Measurements from ENCODE around the gene KHK.

Gene KHK

DNA sequence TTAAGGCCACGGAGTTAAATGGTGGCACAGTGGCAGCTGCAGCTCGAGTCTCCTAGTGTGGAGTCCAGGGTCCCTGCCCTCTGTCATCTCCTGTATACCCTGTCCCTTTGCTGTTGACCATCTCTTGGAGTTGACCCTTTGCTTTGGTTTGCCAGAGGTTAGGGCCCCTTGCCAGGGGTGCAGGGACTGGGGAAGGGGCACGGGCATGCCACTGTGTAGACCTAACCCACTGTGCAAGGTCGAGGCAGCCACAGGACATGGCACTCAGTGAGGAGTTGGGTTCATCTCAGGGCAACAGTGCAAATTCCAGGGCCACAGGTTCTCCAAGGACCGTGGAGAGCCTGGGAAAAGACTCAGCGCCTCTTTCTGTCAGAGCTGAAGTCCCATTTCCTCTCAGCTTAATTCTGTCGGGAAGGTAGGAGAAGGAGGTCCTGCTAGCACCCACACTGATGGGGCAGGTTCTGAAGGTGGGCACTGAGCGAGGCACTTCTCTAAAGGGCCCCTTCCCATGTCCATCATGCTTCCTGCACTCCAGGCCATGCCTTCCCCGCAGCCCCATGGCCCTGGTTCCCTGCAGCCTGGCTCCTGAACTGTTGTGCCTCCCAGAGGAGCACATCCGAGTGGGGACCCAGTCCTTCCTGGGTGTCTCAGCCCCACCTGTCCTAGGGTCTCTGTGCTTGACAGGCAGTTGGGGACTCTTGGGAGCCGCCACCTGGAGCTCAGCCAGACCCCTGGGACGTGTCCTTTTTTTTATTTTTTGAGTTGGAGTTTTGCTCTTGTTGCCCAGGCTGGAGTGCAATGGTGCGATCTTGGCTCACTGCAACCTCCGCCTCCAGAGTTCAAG lies 2.8 kb downstream of the KHK start:
- H3K36me3 ChIP-seq (ENCODE audit: insufficient read depth, insufficient read length, low read length): no peaks in the 10 kb centered on the region
- TF ChIP-seq SUZ12 (IDR thresholded peaks at IDR 0.05; ENCODE audit: extremely low read depth, insufficient read depth, insufficient read length) (no peak), YY1 (IDR thresholded peaks at IDR 0.05; ENCODE audit: insufficient read depth, insufficient read length) (no peak), ZNF274 (IDR thresholded peaks at IDR 0.05; ENCODE audit: low read depth, low read length) (no peak)
- no peaks in the 10 kb centered on the region for H3K9me3 ChIP-seq (ENCODE audit: insufficient read depth, low read length)
- peaks cover 12% of the 10 kb centered on the region for H3K4me1 ChIP-seq (ENCODE audit: insufficient read depth, insufficient read length)
- DNase-seq (ENCODE audit: low read depth, low spot score): no peak
- H3K9ac ChIP-seq (ENCODE audit: insufficient read length, low read depth): no peak overlapping the region
- no peak overlapping the region for H3K4me3 ChIP-seq (ENCODE audit: insufficient read length, low read depth)
- peaks cover 11% of the 10 kb centered on the region for H3K27me3 ChIP-seq (ENCODE audit: insufficient read depth, insufficient read length)

DNA sequence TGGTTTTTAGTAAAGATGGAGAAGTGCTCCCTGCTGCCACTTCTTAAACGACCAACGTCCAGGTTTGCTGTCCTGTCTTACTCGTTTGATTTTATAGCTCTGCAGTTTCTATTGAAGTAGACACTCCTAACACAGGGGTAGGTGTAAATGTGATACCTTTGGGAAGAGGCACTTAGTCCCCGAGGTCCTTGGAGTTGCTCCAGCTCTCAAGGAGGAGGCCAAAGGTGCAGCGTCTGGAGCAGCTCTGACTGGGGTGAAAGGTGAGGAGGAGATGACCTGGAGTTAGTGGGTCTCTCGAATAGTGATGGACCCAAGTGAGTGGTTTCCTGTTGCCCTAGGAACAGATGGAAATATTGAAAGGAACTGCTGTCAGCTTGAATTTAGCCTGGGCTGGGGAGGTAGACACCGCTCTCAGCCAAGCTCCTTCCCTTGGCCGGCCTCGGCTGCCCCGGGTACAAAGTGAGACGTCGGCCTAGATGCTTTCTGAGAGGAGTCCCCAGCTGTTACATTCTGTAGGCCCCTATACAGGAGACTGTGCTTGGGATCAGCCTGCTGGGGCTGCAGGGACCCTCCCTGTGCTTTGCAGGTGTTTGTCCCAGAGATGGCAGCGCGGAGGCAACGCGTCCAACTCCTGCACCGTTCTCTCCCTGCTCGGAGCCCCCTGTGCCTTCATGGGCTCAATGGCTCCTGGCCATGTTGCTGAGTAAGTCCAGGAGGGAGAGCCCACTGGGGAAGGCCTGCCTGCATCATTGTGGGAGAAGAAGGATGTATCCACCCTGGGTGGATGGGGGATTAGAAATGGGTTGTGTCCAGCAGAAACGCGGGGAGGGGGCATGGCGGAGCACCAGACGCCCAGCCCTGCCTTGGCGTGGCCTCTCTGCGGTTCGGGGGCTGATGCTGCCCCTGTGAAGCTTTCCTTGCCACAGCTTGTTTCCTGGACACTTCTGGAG lies 5.4 kb downstream of the KHK start:
- no peaks in the 10 kb centered on the region for H3K36me3 ChIP-seq (ENCODE audit: insufficient read depth, insufficient read length, low read length)
- peaks cover 8% of the 10 kb centered on the region for H3K27me3 ChIP-seq (ENCODE audit: insufficient read depth, insufficient read length)
- no peak overlapping the region for H3K9ac ChIP-seq (ENCODE audit: insufficient read length, low read depth)
- peaks cover 11% of the 10 kb centered on the region for H3K4me1 ChIP-seq (ENCODE audit: insufficient read depth, insufficient read length)
- TF ChIP-seq YY1 (IDR thresholded peaks at IDR 0.05; ENCODE audit: insufficient read depth, insufficient read length) (no peak), ZNF274 (IDR thresholded peaks at IDR 0.05; ENCODE audit: low read depth, low read length) (no peak), SUZ12 (IDR thresholded peaks at IDR 0.05; ENCODE audit: extremely low read depth, insufficient read depth, insufficient read length) (no peak)
- H3K4me3 ChIP-seq (ENCODE audit: insufficient read length, low read depth): no peak overlapping the region
- no peak for DNase-seq (ENCODE audit: low read depth, low spot score)
- no peaks in the 10 kb centered on the region for H3K9me3 ChIP-seq (ENCODE audit: insufficient read depth, low read length)

DNA sequence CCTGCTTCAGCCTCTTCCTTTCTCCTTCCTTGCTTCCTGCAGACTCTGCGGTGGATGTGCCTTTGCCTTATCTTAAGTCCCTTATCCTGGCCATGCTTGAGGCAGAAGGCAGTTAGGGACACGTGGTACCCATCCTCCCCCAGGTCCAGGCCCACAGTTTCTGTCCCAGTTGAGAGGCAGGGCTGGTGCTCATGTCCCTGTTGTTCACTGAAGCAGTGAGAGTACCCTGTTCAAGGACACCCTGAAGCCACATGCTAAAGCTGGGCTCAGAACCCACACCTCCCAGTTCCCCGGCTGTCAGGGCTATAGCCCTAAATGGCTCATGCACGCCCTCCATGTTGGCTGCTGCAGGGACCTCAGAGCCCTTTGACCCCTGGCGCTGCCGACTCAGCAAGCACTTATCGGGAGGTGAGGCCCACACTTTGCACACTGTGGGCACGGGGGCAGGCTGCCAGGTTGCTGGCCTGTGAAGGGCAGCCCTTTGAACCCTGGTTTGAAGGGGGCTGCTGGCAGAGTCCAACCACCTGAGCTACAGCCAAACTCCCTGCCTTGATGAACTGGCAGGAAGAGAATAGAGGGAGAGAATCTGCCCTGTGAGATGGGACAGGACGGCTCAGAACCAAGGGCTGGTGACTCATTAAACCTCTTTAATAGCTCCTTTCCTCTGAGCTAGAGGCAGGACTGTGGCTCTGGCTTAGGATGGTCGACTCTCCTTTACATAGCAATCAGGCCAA lies 6.3 kb downstream of the KHK start:
- Histone ChIP-seq H3K27me3 (ENCODE audit: insufficient read depth, insufficient read length) (no peaks in the 10 kb centered on the region), H3K9ac (ENCODE audit: insufficient read length, low read depth) (no peak overlapping the region), H3K36me3 (ENCODE audit: insufficient read depth, insufficient read length, low read length) (no peaks in the 10 kb centered on the region)

DNA sequence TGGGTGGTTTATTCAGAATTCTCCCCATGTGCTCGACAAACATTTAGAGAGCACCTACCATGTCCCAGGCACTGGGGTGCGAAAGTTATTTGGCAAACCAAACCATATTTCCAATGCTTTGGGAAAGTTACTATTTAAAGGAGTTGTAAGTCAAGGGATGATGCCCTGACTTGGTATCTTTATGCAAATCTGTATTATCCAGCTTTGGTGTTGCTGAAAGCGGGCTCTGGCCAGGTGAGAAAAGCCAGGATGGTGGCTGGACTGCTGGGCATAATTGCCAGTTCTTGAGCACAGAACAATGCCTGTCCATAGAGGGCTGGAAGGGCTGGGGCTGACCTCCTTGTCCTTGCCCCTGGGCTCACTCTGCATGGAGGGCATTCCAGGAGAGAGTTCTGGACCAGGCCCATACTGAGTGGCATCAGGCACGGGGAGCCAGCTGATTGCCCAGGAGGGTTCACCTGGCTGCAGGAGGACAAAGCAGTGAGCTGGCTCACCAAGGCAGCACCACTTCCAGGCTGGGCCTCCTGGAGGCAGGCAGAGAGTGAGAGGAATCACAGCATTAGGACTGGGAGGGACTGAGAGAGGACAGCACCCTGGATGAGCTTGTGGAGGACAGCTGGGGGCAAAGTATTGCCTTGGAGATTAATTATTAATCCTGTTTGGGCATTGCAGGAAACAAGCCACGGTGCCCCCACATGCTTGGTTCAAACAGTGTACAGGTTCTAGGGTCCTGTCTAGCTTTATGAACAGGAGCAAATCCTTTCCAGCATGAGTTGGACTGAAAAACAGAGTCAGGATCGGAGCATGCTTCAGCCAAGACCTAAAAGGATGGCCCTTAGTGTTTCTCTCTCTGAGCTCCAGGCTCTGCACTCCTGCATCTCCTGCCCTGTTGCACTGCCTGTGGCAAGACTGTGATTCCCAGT lies 7.1 kb downstream of the KHK start:
- Histone ChIP-seq H3K9me3 (ENCODE audit: insufficient read depth, low read length) (no peaks in the 10 kb centered on the region), H3K4me3 (ENCODE audit: insufficient read length, low read depth) (no peak overlapping the region), H3K9ac (ENCODE audit: insufficient read length, low read depth) (no peak overlapping the region), H3K4me1 (ENCODE audit: insufficient read depth, insufficient read length) (peaks cover 9% of the 10 kb centered on the region), H3K36me3 (ENCODE audit: insufficient read depth, insufficient read length, low read length) (no peaks in the 10 kb centered on the region), H3K27me3 (ENCODE audit: insufficient read depth, insufficient read length) (no peaks in the 10 kb centered on the region)
- no peak for TF ChIP-seq YY1 (IDR thresholded peaks at IDR 0.05; ENCODE audit: insufficient read depth, insufficient read length)
- no peak for TF ChIP-seq SUZ12 (IDR thresholded peaks at IDR 0.05; ENCODE audit: extremely low read depth, insufficient read depth, insufficient read length)
- TF ChIP-seq ZNF274 (IDR thresholded peaks at IDR 0.05; ENCODE audit: low read depth, low read length): no peak
- no peak for DNase-seq (ENCODE audit: low read depth, low spot score)

More for the DNA sequence above, 6.3 kb downstream of the KHK start:
- DNase-seq (ENCODE audit: low read depth, low spot score): no peak
- TF ChIP-seq SUZ12 (IDR thresholded peaks at IDR 0.05; ENCODE audit: extremely low read depth, insufficient read depth, insufficient read length) (no peak), ZNF274 (IDR thresholded peaks at IDR 0.05; ENCODE audit: low read depth, low read length) (no peak), YY1 (IDR thresholded peaks at IDR 0.05; ENCODE audit: insufficient read depth, insufficient read length) (no peak)
- no peak overlapping the region for H3K4me3 ChIP-seq (ENCODE audit: insufficient read length, low read depth)
- H3K4me1 ChIP-seq (ENCODE audit: insufficient read depth, insufficient read length): peaks cover 9% of the 10 kb centered on the region
- no peaks in the 10 kb centered on the region for H3K9me3 ChIP-seq (ENCODE audit: insufficient read depth, low read length)

DNA sequence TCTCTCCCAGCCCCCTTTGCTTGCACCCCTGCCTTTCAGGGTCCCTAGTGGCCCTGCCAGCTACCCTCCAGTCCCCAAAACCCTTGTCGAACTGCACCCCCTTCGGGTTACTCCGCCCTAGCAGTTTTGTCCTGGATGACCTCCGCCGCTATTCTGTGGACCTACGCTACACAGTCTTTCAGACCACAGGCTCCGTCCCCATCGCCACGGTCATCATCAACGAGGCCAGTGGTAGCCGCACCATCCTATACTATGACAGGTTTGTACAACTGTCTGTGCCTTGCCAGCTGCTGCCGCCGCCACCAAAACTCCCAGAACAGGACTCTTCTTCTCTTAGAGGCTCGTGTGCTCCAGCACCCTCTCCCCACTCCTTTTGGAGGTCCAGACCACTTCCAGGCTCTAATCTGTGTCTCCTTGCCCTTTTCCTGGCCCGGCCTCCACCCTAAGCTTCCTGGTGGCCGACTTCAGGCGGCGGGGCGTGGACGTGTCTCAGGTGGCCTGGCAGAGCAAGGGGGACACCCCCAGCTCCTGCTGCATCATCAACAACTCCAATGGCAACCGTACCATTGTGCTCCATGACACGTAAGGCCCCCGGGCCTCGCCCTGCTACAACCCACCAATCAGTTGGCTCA lies 7.9 kb downstream of the KHK start:
- TF ChIP-seq ZNF274 (IDR thresholded peaks at IDR 0.05; ENCODE audit: low read depth, low read length) (no peak), YY1 (IDR thresholded peaks at IDR 0.05; ENCODE audit: insufficient read depth, insufficient read length) (no peak), SUZ12 (IDR thresholded peaks at IDR 0.05; ENCODE audit: extremely low read depth, insufficient read depth, insufficient read length) (no peak)
- Histone ChIP-seq H3K27me3 (ENCODE audit: insufficient read depth, insufficient read length) (no peaks in the 10 kb centered on the region), H3K4me1 (ENCODE audit: insufficient read depth, insufficient read length) (peaks cover 9% of the 10 kb centered on the region), H3K9me3 (ENCODE audit: insufficient read depth, low read length) (no peaks in the 10 kb centered on the region), H3K4me3 (ENCODE audit: insufficient read length, low read depth) (no peak overlapping the region), H3K9ac (ENCODE audit: insufficient read length, low read depth) (no peak overlapping the region), H3K36me3 (ENCODE audit: insufficient read depth, insufficient read length, low read length) (no peaks in the 10 kb centered on the region)
- DNase-seq (ENCODE audit: low read depth, low spot score): no peak

DNA sequence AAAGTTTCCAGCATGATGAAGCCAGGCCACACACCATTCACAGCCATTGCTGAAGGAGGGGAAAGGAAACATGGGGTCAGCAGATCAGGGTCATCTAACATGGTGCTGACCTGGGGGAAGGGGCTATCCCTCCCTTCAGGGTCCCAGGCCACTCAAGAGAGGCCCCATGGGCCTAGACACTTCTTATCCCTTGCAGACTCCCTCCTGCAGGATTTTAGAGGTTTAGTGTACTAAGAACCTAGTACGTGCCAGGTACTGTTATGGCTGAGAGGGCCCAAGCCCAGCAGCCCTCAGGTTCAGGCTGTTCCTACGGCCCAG lies 8.8 kb downstream of the KHK start:
- Histone ChIP-seq H3K4me1 (ENCODE audit: insufficient read depth, insufficient read length) (peaks cover 11% of the 10 kb centered on the region), H3K36me3 (ENCODE audit: insufficient read depth, insufficient read length, low read length) (no peaks in the 10 kb centered on the region), H3K27me3 (ENCODE audit: insufficient read depth, insufficient read length) (no peaks in the 10 kb centered on the region), H3K9me3 (ENCODE audit: insufficient read depth, low read length) (no peaks in the 10 kb centered on the region), H3K9ac (ENCODE audit: insufficient read length, low read depth) (no peak overlapping the region), H3K4me3 (ENCODE audit: insufficient read length, low read depth) (no peak overlapping the region)
- TF ChIP-seq YY1 (IDR thresholded peaks at IDR 0.05; ENCODE audit: insufficient read depth, insufficient read length) (no peak), SUZ12 (IDR thresholded peaks at IDR 0.05; ENCODE audit: extremely low read depth, insufficient read depth, insufficient read length) (no peak), ZNF274 (IDR thresholded peaks at IDR 0.05; ENCODE audit: low read depth, low read length) (no peak)
- DNase-seq (ENCODE audit: low read depth, low spot score): no peak
